ENCODE data around the gene IDI1. TPM values are rescaled to one million over a fixed set of nuclear protein-coding genes. Genes with fewer than 3 reads are reported as not detected.

IDI1 gene
- polyA plus RNA-seq, 1 experiment: 10.0 TPM

- Histone ChIP-seq H3K27me3 (ENCODE audit: control insufficient read depth, insufficient read depth, low read length) (no peaks in the 10 kb centered on the region), H3K36me3 (ENCODE audit: control insufficient read depth, insufficient read depth, low read length) (peaks cover 28% of the 10 kb centered on the region), H3K4me3 (ENCODE audit: low read depth, low read length) (no peak overlapping the region)
- DNase-seq (ENCODE audit: low read depth): no peak
- TF ChIP-seq CTCF (IDR thresholded peaks at IDR 0.05; ENCODE audit: insufficient read depth, low read depth, low read length): no peak
- POLR2A ChIA-PET: no interaction called here
- CTCF ChIA-PET: no interaction called here
Observed at GRCh38 chr10:1094112-1095057, 45.5 kb upstream of the IDI1 start.

- Histone ChIP-seq H3K36me3 (ENCODE audit: control insufficient read depth, insufficient read depth, low read length) (peaks cover 30% of the 10 kb centered on the region), H3K4me3 (ENCODE audit: low read depth, low read length) (no peak overlapping the region), H3K27me3 (ENCODE audit: control insufficient read depth, insufficient read depth, low read length) (no peaks in the 10 kb centered on the region)
- no peak for DNase-seq (ENCODE audit: low read depth)
- TF ChIP-seq CTCF (IDR thresholded peaks at IDR 0.05; ENCODE audit: insufficient read depth, low read depth, low read length): no peak
- ChIA-PET CTCF (no interaction called here), POLR2A (no interaction called here)
Observed at GRCh38 chr10:1093696-1094095, 44.8 kb upstream of the IDI1 start.

- DNase-seq (ENCODE audit: low read depth): no peak
- Histone ChIP-seq H3K4me3 (ENCODE audit: low read depth, low read length) (no peak overlapping the region), H3K36me3 (ENCODE audit: control insufficient read depth, insufficient read depth, low read length) (peaks cover 28% of the 10 kb centered on the region), H3K27me3 (ENCODE audit: control insufficient read depth, insufficient read depth, low read length) (no peaks in the 10 kb centered on the region)
- POLR2A ChIA-PET: no interaction called here
- TF ChIP-seq CTCF (IDR thresholded peaks at IDR 0.05; ENCODE audit: insufficient read depth, low read depth, low read length): no peak
- CTCF ChIA-PET: interaction anchor here (2.0 kb wide), 1 partner anchor 19 kb away, joined by 4 read pairs; no protein-coding TSS in a partner anchor
Observed at GRCh38 chr10:1090696-1091095, 41.8 kb upstream of the IDI1 start.

- ChIA-PET CTCF (no interaction called here), POLR2A (no interaction called here)
- DNase-seq (ENCODE audit: low read depth): no peak
- TF ChIP-seq CTCF (IDR thresholded peaks at IDR 0.05; ENCODE audit: insufficient read depth, low read depth, low read length): no peak
- H3K36me3 ChIP-seq (ENCODE audit: control insufficient read depth, insufficient read depth, low read length): peaks cover 27% of the 10 kb centered on the region
- no peaks in the 10 kb centered on the region for H3K27me3 ChIP-seq (ENCODE audit: control insufficient read depth, insufficient read depth, low read length)
- no peak overlapping the region for H3K4me3 ChIP-seq (ENCODE audit: low read depth, low read length)
Observed at GRCh38 chr10:1089017-1089689, 40.2 kb upstream of the IDI1 start.

- Histone ChIP-seq H3K27me3 (ENCODE audit: control insufficient read depth, insufficient read depth, low read length) (no peaks in the 10 kb centered on the region), H3K4me3 (ENCODE audit: low read depth, low read length) (no peak overlapping the region), H3K36me3 (ENCODE audit: control insufficient read depth, insufficient read depth, low read length) (peaks cover 30% of the 10 kb centered on the region)
- no peak for DNase-seq (ENCODE audit: low read depth)
- TF ChIP-seq CTCF (IDR thresholded peaks at IDR 0.05; ENCODE audit: insufficient read depth, low read depth, low read length): no peak
- POLR2A ChIA-PET: no interaction called here
- CTCF ChIA-PET: interaction anchor here (1.0 to 1.1 kb wide), 2 partner anchors 10 to 13 kb away, joined by 3 to 4 read pairs; no protein-coding TSS in a partner anchor
Observed at GRCh38 chr10:1086787-1087186, 37.9 kb upstream of the IDI1 start.
